Activated CD4-positive, alpha-beta T cell treated with anti-CD3 and anti-CD28 coated beads, Interleukin-2, amount 10 ng/mL, durations not matched to agents 7 days and 5 days (primary cell): ENCODE results near the gene MBIP. TPM values are rescaled to one million over a fixed set of nuclear protein-coding genes. Genes with fewer than 3 reads are reported as not detected.
"Not testable (repeated sequence)": the region's sequence is repeated elsewhere in the genome, so short reads cannot be mapped to it uniquely, and the experiment has no call there.

Source experiments
- CTCF ChIA-PET: fragments of 350-600 bp; sonication (Branson Sonifier 250); formaldehyde crosslinking; loops from one replicate; lab custom pipeline; 2021; ENCODE audit warnings: antibody characterized with exemption; lab: Charles Lee
- POLR2A ChIA-PET: fragments of 350-600 bp; sonication (Branson Sonifier 250); formaldehyde crosslinking; loops from one replicate; lab custom pipeline; 2021; ENCODE audit warnings: antibody characterized with exemption; lab: Charles Lee
- DNase-seq: peaks from one replicate; pipeline ENCODE4 v3.0.0-alpha.2; 2020
- H3K27ac Mint-ChIP-seq: one replicate; pipeline ENCODE4 v1.8.0; 2021; ENCODE audit warnings: mild to moderate bottlenecking, moderate library complexity, mixed read lengths
- H3K27me3 Mint-ChIP-seq: one replicate; pipeline ENCODE4 v1.8.0; 2021; ENCODE audit warnings: mixed read lengths
- H3K36me3 Mint-ChIP-seq: one replicate; pipeline ENCODE4 v1.8.0; 2021; ENCODE audit warnings: low read depth, mixed read lengths
- H3K4me1 Mint-ChIP-seq: one replicate; pipeline ENCODE4 v1.8.0; 2021; ENCODE audit warnings: mixed read lengths
- H3K4me3 Mint-ChIP-seq: one replicate; pipeline ENCODE4 v1.8.0; 2021; ENCODE audit warnings: mild to moderate bottlenecking, moderate library complexity, mixed read lengths
- H3K9me3 Mint-ChIP-seq: one replicate; pipeline ENCODE4 v1.8.0; 2021; ENCODE audit warnings: mixed read lengths
- total RNA-seq, 2 experiments: library from RNA; stranded (reverse); gene quantifications; one replicate each; pipeline ENCODE4 v1.2.3, GENCODE V29; 2021

The MBIP gene
- total RNA-seq, 2 experiments from 2014 or later = 23.1 to 27.7 TPM

DNA sequence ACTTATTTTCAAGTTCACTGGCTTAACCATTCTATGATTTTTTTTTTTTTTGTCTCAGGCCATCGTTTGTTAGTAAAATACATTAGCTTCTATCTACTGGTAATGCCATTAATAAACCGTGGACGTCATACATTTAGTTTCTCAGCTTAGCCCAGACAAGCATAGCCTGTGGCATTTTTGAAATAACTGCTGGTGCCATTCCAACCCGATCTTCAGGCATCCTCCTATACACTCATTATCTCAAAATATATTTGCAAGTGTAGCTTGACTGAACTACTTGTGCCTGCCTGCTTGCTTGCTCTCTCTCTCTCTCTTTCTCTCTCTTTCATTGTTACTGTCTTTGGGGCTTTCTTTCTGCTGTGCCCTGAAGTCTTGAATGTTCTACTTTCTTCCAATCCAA lies 12.7 kb upstream of the MBIP start:
- ChIA-PET CTCF (no interaction called here), POLR2A (no interaction called here)
- no peak overlapping the region for H3K27ac Mint-ChIP-seq
- no peak overlapping the region for H3K4me3 Mint-ChIP-seq
- no peaks in the 10 kb centered on the region for H3K9me3 Mint-ChIP-seq
- peaks cover 15% of the 10 kb centered on the region for H3K27me3 Mint-ChIP-seq
- H3K4me1 Mint-ChIP-seq = no peaks in the 10 kb centered on the region
- H3K36me3 Mint-ChIP-seq = no peaks in the 10 kb centered on the region
- no peak for DNase-seq

DNA sequence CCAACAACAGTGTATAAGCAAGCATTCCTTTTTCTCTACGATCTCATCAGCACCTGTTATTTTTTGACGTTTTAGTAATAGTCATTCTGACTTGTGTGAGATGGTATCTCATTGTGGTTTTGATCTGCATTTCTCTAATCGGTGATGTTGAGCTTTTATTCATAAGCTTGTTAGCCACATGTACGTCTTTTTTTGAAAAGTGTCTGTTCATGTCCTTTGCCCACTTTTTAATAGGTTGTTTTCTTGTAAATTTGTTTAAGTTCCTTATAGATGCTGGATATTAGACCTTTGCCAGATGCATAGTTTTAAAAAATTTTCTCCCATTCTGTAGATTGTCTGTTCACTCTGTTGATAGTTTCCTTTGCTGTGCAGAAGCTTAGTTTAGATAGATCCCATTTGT lies 7.1 kb upstream of the MBIP start:
- H3K36me3 Mint-ChIP-seq, H3K27ac Mint-ChIP-seq, H3K9me3 Mint-ChIP-seq, H3K4me3 Mint-ChIP-seq, POLR2A ChIA-PET, CTCF ChIA-PET, DNase-seq, H3K4me1 Mint-ChIP-seq: not testable (repeated sequence)
- peaks cover 36% of the 10 kb centered on the region for H3K27me3 Mint-ChIP-seq

DNA sequence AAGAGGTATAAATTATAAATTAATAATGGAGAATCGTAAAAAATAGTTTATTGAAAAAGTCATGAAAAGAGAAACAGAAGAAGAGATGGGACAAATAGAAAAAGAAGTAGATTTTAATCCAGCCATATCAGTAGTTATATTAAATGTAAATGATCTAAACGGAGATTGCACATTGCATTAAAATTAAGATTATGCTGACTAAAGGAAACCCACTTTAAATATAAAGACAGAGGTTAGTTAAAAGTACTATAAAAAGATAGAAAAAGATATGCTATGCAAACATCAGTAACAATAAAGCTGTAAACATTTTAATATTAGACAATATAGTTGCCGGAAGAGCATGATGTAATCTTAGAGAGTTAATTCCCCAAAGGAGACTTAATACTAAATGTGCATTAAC lies 5.4 kb upstream of the MBIP start:
- ChIA-PET POLR2A (no interaction called here), CTCF (no interaction called here)
- no peak overlapping the region for H3K27ac Mint-ChIP-seq
- peaks cover 32% of the 10 kb centered on the region for H3K27me3 Mint-ChIP-seq
- no peaks in the 10 kb centered on the region for H3K36me3 Mint-ChIP-seq
- no peak for DNase-seq
- peaks cover under 1% of the 10 kb centered on the region for H3K9me3 Mint-ChIP-seq
- peaks cover 1% of the 10 kb centered on the region for H3K4me1 Mint-ChIP-seq
- H3K4me3 Mint-ChIP-seq = no peak overlapping the region

DNA sequence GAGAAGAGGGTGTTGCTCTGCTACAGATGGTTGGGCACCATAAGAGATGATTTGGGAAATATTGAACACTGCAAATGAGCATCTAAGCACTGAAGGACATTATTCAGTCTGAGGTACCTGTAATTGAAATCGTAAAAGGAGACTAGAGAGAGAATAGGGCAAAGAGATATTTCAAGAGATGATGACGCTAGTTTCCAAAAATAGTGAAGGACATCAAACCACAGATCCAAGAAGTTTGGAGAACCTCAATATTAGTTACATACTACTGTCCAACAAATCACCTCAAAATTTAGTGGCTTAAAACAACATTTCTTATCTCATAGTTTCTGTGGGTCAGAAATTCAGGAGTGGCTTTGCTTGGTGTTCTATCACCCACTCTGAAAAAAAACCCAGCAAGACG lies 4.5 kb upstream of the MBIP start:
- Mint-ChIP-seq H3K27ac (no peak overlapping the region), H3K9me3 (peaks cover 4% of the 10 kb centered on the region), H3K27me3 (peaks cover 30% of the 10 kb centered on the region), H3K4me3 (no peak overlapping the region), H3K4me1 (peaks cover 4% of the 10 kb centered on the region), H3K36me3 (peaks cover 3% of the 10 kb centered on the region)
- ChIA-PET CTCF (no interaction called here), POLR2A (no interaction called here)
- DNase-seq = no peak

DNA sequence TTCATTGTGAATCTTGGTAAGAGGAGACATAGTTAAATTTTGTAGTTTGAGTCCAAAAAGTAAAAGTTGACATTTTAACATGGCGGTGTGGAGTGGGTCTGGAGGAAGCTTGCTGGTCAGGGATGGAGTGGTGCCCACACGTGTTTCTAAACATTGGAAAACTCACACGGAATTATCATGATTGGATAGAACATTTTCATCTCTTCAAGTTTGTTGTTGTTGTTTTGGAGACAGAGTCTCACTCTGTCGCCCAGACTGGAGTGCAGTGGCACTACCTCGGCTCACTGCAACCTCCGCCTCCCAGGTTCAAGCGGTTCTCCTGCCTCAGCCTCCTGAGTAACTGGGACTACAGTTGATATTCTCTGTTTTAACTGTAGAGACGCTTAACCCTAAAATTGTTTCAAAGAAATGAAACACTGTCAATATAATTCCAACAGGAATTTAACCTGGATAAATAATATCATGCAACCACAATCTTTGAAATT lies 502 bp upstream of the MBIP start:
- Mint-ChIP-seq H3K36me3 (peaks cover 3% of the 10 kb centered on the region), H3K27me3 (peaks cover 19% of the 10 kb centered on the region), H3K4me3 (peak overlapping the region; percentile 85), H3K4me1 (peaks cover 25% of the 10 kb centered on the region), H3K9me3 (peaks cover 4% of the 10 kb centered on the region), H3K27ac (peak overlapping the region; percentile 97)
- ChIA-PET POLR2A (interaction anchor here (0.6 to 0.7 kb wide), 3 partner anchors 58 to 1784 kb away, joined by 3 to 4 read pairs (median 3); no protein-coding TSS in a partner anchor), CTCF (no interaction called here)
- no peak for DNase-seq

DNA sequence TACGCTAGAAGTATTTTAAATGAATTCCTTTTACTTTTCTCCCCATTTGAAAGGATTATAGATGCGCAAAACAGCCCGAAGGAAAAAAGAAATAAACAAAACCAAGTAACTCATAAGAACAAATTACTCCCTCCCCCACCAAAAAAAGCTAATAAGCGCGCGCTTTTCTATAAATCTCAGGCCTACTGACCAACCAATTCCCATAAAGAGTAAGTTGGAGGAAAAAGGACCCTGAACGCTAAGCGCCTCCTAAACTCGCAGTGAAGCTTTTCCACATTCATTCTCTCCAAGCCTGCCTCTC lies 588 bp downstream of the MBIP start:
- peaks cover 4% of the 10 kb centered on the region for H3K9me3 Mint-ChIP-seq

DNA sequence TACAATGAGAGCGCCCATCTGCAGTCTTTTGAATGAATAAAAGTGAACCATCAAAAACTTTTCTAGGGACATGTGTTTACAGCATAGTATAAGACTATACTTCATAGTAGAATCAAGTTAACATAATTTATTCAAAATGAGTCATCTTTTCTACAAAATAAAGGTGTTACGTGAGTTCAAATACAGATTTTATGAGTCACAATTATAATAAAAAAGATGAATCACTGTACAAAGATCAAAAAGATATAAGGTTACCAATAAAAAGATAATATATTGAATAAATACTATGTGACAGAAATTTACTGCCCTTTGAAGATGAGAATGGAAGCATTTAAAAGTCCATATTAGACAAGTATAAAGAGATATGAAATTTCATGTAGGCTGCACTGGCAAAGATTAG lies 2.8 kb downstream of the MBIP start:
- CTCF ChIA-PET = no interaction called here
- Mint-ChIP-seq H3K27ac (no peak overlapping the region), H3K4me1 (peaks cover 37% of the 10 kb centered on the region), H3K4me3 (no peak overlapping the region), H3K36me3 (peaks cover 9% of the 10 kb centered on the region), H3K27me3 (peaks cover 3% of the 10 kb centered on the region), H3K9me3 (peaks cover 4% of the 10 kb centered on the region)
- no peak for DNase-seq
- POLR2A ChIA-PET = no interaction called here

More for the DNA sequence above, 588 bp downstream of the MBIP start:
- ChIA-PET CTCF (no interaction called here), POLR2A (interaction anchor here (0.7 kb wide), 2 partner anchors 22 to 40 kb away, joined by 3 read pairs; no protein-coding TSS in a partner anchor)
- H3K4me3 Mint-ChIP-seq = peak overlapping the region; percentile 85
- peaks cover 17% of the 10 kb centered on the region for H3K27me3 Mint-ChIP-seq
- peaks cover 3% of the 10 kb centered on the region for H3K36me3 Mint-ChIP-seq
- DNase-seq = no peak
- H3K27ac Mint-ChIP-seq = peak overlapping the region; percentile 97
- peaks cover 32% of the 10 kb centered on the region for H3K4me1 Mint-ChIP-seq

DNA sequence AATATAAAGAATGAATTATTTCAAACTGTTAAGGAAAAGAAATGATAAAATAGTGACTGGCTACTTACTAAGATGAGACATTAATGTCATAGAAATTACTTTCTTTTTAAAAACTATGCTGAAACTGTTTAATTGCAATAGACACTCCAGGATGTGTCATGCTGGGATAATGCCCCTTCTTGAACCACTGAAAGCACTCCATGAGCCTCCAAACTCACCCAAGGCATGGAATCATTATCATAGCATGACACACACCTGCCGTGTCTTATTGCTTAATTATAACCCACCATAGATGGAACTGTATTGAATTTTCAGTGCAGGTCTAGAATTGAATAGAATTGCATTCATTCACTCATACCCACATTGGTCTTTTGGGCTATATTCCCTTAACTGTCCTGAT lies 4.3 kb downstream of the MBIP start:
- DNase-seq = no peak
- Mint-ChIP-seq H3K27me3 (no peaks in the 10 kb centered on the region), H3K27ac (no peak overlapping the region), H3K4me1 (peaks cover 37% of the 10 kb centered on the region), H3K9me3 (peaks cover 4% of the 10 kb centered on the region), H3K36me3 (peaks cover 14% of the 10 kb centered on the region), H3K4me3 (no peak overlapping the region)
- POLR2A ChIA-PET = interaction anchor here (1.0 kb wide), 1 partner anchor 490 kb away, joined by 3 read pairs; the partner anchor contains the start of gene BRMS1L
- CTCF ChIA-PET = interaction anchor here (0.8 kb wide), 1 partner anchor 25 kb away, joined by 3 read pairs; no protein-coding TSS in a partner anchor

DNA sequence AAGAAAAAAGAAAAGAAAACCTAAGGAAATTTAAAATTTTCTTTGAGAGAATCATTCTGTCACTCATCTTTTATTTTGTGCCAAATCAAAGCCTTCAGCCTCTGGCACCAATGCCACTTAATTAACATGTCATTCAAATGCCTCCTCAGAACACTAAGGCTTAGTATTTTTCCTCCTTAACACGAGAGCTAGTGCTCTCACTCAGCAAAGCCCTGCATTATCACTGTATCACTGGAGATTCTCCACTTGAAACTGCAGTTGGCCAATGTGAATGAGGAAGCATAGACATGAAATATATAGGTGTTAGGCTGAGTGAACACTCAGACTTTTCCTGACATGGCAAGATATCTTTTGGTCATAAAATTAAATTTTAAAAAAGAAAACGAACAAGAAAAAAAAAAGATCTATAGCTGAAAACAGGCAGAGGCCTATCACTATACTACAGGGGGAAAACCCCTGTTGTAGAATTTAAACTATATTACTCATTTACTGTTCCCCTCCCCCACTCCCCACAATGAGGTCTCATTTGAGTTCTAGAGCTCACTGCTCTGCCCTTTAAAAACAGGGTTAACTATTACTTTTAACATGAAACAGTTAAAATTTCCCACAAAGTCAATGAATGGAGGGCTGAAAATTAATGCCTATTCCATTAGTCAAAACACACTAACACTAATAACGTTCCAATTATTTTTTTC lies 5.1 kb downstream of the MBIP start:
- no peaks in the 10 kb centered on the region for H3K9me3 Mint-ChIP-seq
- DNase-seq = peak; percentile 16
- peaks cover 32% of the 10 kb centered on the region for H3K4me1 Mint-ChIP-seq
- POLR2A ChIA-PET = interaction anchor here (1.0 kb wide), 1 partner anchor 489 kb away, joined by 3 read pairs; the partner anchor contains the start of gene BRMS1L
- H3K36me3 Mint-ChIP-seq = peaks cover 19% of the 10 kb centered on the region
- no peak overlapping the region for H3K27ac Mint-ChIP-seq
- CTCF ChIA-PET = no interaction called here
- H3K4me3 Mint-ChIP-seq = no peak overlapping the region
- H3K27me3 Mint-ChIP-seq = no peaks in the 10 kb centered on the region

DNA sequence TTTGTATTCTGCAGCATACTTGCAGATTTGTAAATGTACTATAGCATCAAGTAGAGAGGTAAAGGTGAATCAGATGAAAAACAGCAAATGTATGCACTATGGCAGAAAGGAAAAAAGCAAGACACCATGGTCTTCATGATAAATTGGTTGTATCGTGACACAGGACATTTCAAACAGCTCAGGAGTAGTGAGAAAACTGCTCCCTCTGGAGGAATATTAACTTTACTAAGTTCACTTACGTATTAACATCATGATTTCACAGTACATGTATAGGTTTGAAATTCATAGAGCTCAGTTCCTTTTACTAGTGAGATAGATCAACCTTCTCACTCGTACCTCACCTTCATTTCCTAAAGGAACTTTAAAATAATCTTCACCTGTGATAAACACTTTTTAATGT lies 6.5 kb downstream of the MBIP start:
- Mint-ChIP-seq H3K4me3 (no peak overlapping the region), H3K9me3 (no peaks in the 10 kb centered on the region), H3K36me3 (peaks cover 31% of the 10 kb centered on the region), H3K4me1 (peaks cover 27% of the 10 kb centered on the region), H3K27ac (no peak overlapping the region), H3K27me3 (no peaks in the 10 kb centered on the region)
- CTCF ChIA-PET = no interaction called here
- DNase-seq = no peak
- POLR2A ChIA-PET = no interaction called here

DNA sequence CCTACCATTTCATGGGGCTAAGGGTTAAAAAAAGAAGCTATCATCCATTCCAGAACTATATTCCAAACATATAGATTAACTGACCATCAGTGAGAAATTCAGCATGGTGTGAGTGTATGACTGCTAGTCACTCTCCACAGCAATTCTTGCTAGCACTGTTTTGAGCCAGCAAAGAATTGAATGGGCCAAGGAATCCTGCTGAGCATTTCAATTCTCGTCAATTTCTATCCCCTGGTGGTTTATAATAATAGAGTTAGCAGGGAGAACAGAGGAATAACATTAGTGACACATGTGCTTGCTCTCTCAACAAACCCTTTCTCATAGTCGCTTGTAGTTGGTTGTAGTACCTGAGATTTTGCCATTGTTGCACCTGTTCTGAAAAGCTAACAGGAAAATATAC lies 7.2 kb downstream of the MBIP start:
- ChIA-PET CTCF (interaction anchor here (0.6 to 0.7 kb wide), 2 partner anchors 27 to 295 kb away, joined by 3 read pairs; no protein-coding TSS in a partner anchor), POLR2A (no interaction called here)
- Mint-ChIP-seq H3K36me3 (peaks cover 36% of the 10 kb centered on the region), H3K4me1 (peaks cover 23% of the 10 kb centered on the region), H3K27me3 (no peaks in the 10 kb centered on the region), H3K27ac (no peak overlapping the region), H3K4me3 (no peak overlapping the region), H3K9me3 (no peaks in the 10 kb centered on the region)
- DNase-seq = no peak

DNA sequence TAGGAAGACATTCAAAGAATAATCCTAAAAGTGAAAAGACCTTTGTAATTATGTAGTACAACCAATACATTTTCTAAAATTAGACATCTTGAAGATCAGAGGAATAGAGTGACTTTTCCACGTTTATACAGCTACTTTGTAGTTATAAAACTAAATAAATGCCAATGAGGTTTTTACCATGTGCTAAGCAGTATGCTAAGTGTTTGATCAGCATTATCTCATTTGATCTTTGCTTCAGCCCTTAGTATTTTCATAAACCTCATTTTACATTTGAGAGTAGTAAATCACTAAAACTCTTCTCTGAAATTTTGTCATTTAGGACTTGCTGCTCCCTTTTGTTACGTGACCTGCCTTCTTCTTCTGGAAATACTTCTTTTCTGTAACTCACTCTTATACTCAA lies 13.6 kb downstream of the MBIP start:
- POLR2A ChIA-PET = no interaction called here
- no peak overlapping the region for H3K4me3 Mint-ChIP-seq
- H3K27me3 Mint-ChIP-seq = no peaks in the 10 kb centered on the region
- H3K4me1 Mint-ChIP-seq = no peaks in the 10 kb centered on the region
- H3K9me3 Mint-ChIP-seq = no peaks in the 10 kb centered on the region
- CTCF ChIA-PET = no interaction called here
- peaks cover 55% of the 10 kb centered on the region for H3K36me3 Mint-ChIP-seq
- H3K27ac Mint-ChIP-seq = no peak overlapping the region
- no peak for DNase-seq

DNA sequence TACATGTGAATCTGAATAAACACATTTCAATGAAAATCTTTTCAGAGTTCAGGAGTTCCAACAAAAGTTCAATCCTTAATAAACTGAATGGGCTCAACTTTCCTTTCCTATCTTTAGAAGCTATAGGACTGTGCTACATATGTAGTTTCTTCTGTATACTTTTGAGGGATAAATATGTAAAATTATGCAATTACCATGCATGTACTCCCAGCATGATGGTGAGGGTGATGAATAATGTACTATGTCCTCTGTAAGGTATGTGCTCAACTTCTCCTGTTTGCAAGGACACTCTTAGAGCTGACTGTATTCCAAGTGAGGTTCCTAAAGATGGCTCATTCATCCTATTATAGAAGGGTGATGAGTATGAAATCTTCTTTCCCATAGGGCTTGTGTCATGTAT lies 15.5 kb downstream of the MBIP start:
- POLR2A ChIA-PET = no interaction called here
- CTCF ChIA-PET = interaction anchor here (0.6 kb wide), 1 partner anchor 176 kb away, joined by 4 read pairs; no protein-coding TSS in a partner anchor
- Mint-ChIP-seq H3K27ac (no peak overlapping the region), H3K36me3 (peaks cover 42% of the 10 kb centered on the region), H3K4me3 (no peak overlapping the region), H3K9me3 (no peaks in the 10 kb centered on the region), H3K4me1 (no peaks in the 10 kb centered on the region), H3K27me3 (no peaks in the 10 kb centered on the region)
- DNase-seq = no peak
